GM12891 (cell line): ENCODE measurements around the gene HMGB4.

Experiments
- DNase-seq: peaks from one replicate; pipeline ENCODE4 v3.0.0; 2011; ENCODE audit warnings: low spot score; ENCODE audit not compliant: insufficient read length
- FAIRE-seq: peaks from 2 replicates; lab custom pipeline; 2011; peaks lifted over from hg19 to GRCh38; lab: Jason Lieb, UNC
- PAX5 ChIP-seq: IDR thresholded peaks from 2 replicates; pipeline ENCODE4 v1.6.1; 2011; ENCODE audit warnings: low read length, moderate library complexity, mild to moderate bottlenecking; ENCODE audit not compliant: insufficient read depth, severe bottlenecking
- POLR2A ChIP-seq: IDR thresholded peaks from 2 replicates; pipeline ENCODE4 v1.6.1; 2011; ENCODE audit warnings: low read depth, low read length, control low read depth
- POLR2AphosphoS5 ChIP-seq: IDR thresholded peaks from 2 replicates; pipeline ENCODE4 v1.6.1; 2011; ENCODE audit warnings: low read depth, low read length, control low read depth
- POU2F2 ChIP-seq: IDR thresholded peaks from 2 replicates; pipeline ENCODE4 v1.6.1; 2011; ENCODE audit warnings: low read depth, mild to moderate bottlenecking, control low read depth, low read length, moderate library complexity
- SPI1 ChIP-seq: IDR thresholded peaks from 2 replicates; pipeline ENCODE4 v1.6.1; 2011; ENCODE audit warnings: low read depth, low read length, control low read depth
- TAF1 ChIP-seq: IDR thresholded peaks from 2 replicates; pipeline ENCODE4 v1.6.1; 2011; ENCODE audit warnings: low read depth, low read length, control low read depth

Gene HMGB4

GRCh38 chr1:33903210-33903589, 39.3 kb downstream of the HMGB4 start:
- FAIRE-seq = no peak
- TF ChIP-seq PAX5 (no peak), POLR2AphosphoS5 (no peak), POLR2A (no peak), POU2F2 (no peak)
- no peak for DNase-seq

- no peak for FAIRE-seq
These were observed 41.4 kb downstream of the HMGB4 start for GRCh38 chr1:33905241-33905640.

GRCh38 chr1:33906156-33906555, 42.3 kb downstream of the HMGB4 start:
- TF ChIP-seq POLR2A (no peak), POU2F2 (no peak)
- FAIRE-seq = no peak

More at GRCh38 chr1:33905241-33905640, 41.4 kb downstream of the HMGB4 start:
- TF ChIP-seq TAF1 (no peak), PAX5 (no peak), POLR2AphosphoS5 (no peak), POU2F2 (no peak), SPI1 (no peak), POLR2A (no peak)
- DNase-seq = no peak

GRCh38 chr1:33908324-33908956, 44.6 kb downstream of the HMGB4 start:
- TF ChIP-seq TAF1 (no peak), PAX5 (no peak), POLR2A (no peak)
- no peak for FAIRE-seq
- no peak for DNase-seq

More at GRCh38 chr1:33906156-33906555, 42.3 kb downstream of the HMGB4 start:
- no peak for DNase-seq
